ENCODE results near the gene EFNA5. TPM values are rescaled to one million over a fixed set of nuclear protein-coding genes. Genes with fewer than 3 reads are reported as not detected.

The EFNA5 gene
- total and polyA plus RNA-seq, 2 of the 8 experiments (the other 6 are each of a cell fraction or from before 2014, with no cell fraction given), result 9.6 to 21.8 TPM

- no peak for TF ChIP-seq CHD7 (IDR thresholded peaks at IDR 0.05; ENCODE audit: insufficient replicate concordance, low read length)
- TF ChIP-seq PHF8 (conservative IDR thresholded peaks at IDR 0.05; ENCODE audit: low read depth, low read length), result no peak
- no peak for TF ChIP-seq TCF12 (IDR thresholded peaks at IDR 0.05; ENCODE audit: low read depth, low read length)
- no peak for TF ChIP-seq HDAC6 (IDR thresholded peaks at IDR 0.05; ENCODE audit: low read depth, low read length)
- TF ChIP-seq SRF (IDR thresholded peaks at IDR 0.05; ENCODE audit: low read depth, low read length), result no peak
These were observed 46.5 kb downstream of the EFNA5 start (continued) for GRCh38 chr5:107624235-107624634.

Data from H1 (cell line).